ENCODE data around the gene PRKG1.

GRCh38 chr10:52135101-52135500, 1060.8 kb downstream of the PRKG1 start:
- TF ChIP-seq CTCF (IDR thresholded peaks at IDR 0.05) (no peak), POLR2A (IDR thresholded peaks at IDR 0.05) (no peak), POLR2AphosphoS5 (IDR thresholded peaks at IDR 0.05) (no peak), EP300 (IDR thresholded peaks at IDR 0.05) (no peak)
